KMS-11 (cell line): ENCODE measurements around the gene IGFLR1.

ENCODE experiments used
- H2AFZ ChIP-seq: fragments of 200-600 bp; sonication (generic); 2 replicates; pipeline ENCODE4 v1.6.1; 2016; ENCODE audit warnings: antibody characterized with exemption, mixed run types, low read depth
- H3K27ac ChIP-seq: fragments of 200-600 bp; sonication (generic); 2 replicates; pipeline ENCODE4 v1.6.1; 2016; ENCODE audit warnings: mild to moderate bottlenecking, mixed run types
- H3K27me3 ChIP-seq: fragments of 200-600 bp; sonication (generic); 2 replicates; pipeline ENCODE4 v1.6.1; 2017; ENCODE audit warnings: mild to moderate bottlenecking, low read depth, mixed run types, moderate library complexity; ENCODE audit not compliant: insufficient read depth
- H3K36me3 ChIP-seq: fragments of 200-600 bp; sonication (generic); 2 replicates; pipeline ENCODE4 v1.6.1; 2017; ENCODE audit warnings: mild to moderate bottlenecking, mixed run types; ENCODE audit not compliant: insufficient read depth
- H3K4me1 ChIP-seq: fragments of 200-600 bp; sonication (generic); 2 replicates; pipeline ENCODE4 v1.6.1; 2016; ENCODE audit warnings: mild to moderate bottlenecking, low read depth, mixed run types; ENCODE audit not compliant: poor library complexity, severe bottlenecking
- H3K4me2 ChIP-seq: fragments of 200-600 bp; sonication (generic); 2 replicates; pipeline ENCODE4 v1.7.0; 2016; ENCODE audit warnings: mild to moderate bottlenecking, mixed run types
- H3K4me3 ChIP-seq: fragments of 200-600 bp; sonication (generic); IDR thresholded peaks from 2 replicates; pipeline ENCODE4 v1.6.1; 2017; ENCODE audit warnings: low read depth, low read length, mixed read lengths; ENCODE audit not compliant: insufficient read depth
- H3K79me2 ChIP-seq: fragments of 200-600 bp; sonication (generic); 2 replicates; pipeline ENCODE4 v1.6.1; 2016; ENCODE audit warnings: low read depth, mixed run types; ENCODE audit not compliant: insufficient read depth
- H3K9ac ChIP-seq: fragments of 200-600 bp; sonication (generic); 2 replicates; pipeline ENCODE4 v1.6.1; 2016; ENCODE audit warnings: mild to moderate bottlenecking, mixed run types
- H4K20me1 ChIP-seq: fragments of 200-600 bp; sonication (generic); 2 replicates; pipeline ENCODE4 v1.6.1; 2016; ENCODE audit warnings: mild to moderate bottlenecking, mixed run types; ENCODE audit not compliant: insufficient read depth
- TF ChIP-seq, protein P1 (sequence below): fragments of 200-600 bp; sonication (generic); conservative IDR thresholded peaks from 2 replicates; pipeline ENCODE4 v1.6.1; 2017; ENCODE audit warnings: low read depth, mild to moderate bottlenecking, antibody characterized with exemption, low read length, moderate library complexity, mixed read lengths

The IGFLR1 gene

DNA sequence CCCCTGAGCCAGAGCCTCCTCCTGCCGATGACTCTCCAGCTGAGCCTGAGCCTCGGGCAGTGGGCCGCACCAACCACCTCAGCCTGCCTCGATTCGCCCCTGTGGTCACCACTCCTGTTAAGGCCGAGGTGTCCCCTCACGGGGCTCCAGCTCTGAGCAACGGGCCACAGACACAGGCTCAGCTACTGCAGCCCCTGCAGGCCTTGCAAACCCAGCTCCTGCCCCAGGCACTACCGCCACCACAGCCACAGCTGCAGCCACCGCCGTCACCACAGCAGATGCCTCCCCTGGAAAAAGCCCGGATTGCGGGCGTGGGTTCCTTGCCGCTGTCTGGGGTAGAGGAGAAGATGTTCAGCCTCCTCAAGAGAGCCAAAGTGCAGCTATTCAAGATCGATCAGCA, 20.9 kb downstream of the IGFLR1 start:
- Histone ChIP-seq H3K79me2 (peaks cover 23% of the 10 kb centered on the region), H3K4me1 (peaks cover 10% of the 10 kb centered on the region), H3K27ac (no peak overlapping the region), H3K4me2 (no peak overlapping the region), H3K4me3 (no peak overlapping the region), H3K36me3 (no peaks in the 10 kb centered on the region; the same call in 1 of the 2 replicates), H3K27me3 (no peaks in the 10 kb centered on the region), H2AFZ (no peak overlapping the region), H4K20me1 (no peaks in the 10 kb centered on the region), H3K9ac (no peak overlapping the region)
- TF ChIP-seq, protein P1, sequence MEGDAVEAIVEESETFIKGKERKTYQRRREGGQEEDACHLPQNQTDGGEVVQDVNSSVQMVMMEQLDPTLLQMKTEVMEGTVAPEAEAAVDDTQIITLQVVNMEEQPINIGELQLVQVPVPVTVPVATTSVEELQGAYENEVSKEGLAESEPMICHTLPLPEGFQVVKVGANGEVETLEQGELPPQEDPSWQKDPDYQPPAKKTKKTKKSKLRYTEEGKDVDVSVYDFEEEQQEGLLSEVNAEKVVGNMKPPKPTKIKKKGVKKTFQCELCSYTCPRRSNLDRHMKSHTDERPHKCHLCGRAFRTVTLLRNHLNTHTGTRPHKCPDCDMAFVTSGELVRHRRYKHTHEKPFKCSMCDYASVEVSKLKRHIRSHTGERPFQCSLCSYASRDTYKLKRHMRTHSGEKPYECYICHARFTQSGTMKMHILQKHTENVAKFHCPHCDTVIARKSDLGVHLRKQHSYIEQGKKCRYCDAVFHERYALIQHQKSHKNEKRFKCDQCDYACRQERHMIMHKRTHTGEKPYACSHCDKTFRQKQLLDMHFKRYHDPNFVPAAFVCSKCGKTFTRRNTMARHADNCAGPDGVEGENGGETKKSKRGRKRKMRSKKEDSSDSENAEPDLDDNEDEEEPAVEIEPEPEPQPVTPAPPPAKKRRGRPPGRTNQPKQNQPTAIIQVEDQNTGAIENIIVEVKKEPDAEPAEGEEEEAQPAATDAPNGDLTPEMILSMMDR, result no peak

- Histone ChIP-seq H3K27ac (no peak overlapping the region), H2AFZ (no peak overlapping the region), H3K4me2 (no peak overlapping the region), H3K27me3 (no peaks in the 10 kb centered on the region), H3K36me3 (no peaks in the 10 kb centered on the region; the same call in 1 of the 2 replicates), H4K20me1 (no peaks in the 10 kb centered on the region), H3K79me2 (peaks cover 21% of the 10 kb centered on the region), H3K4me1 (peaks cover 15% of the 10 kb centered on the region), H3K9ac (no peak overlapping the region), H3K4me3 (no peak overlapping the region)
- TF ChIP-seq, protein P1, result no peak
Measured at GRCh38 chr19:35720648-35721047, 21.6 kb downstream of the IGFLR1 start.

- Histone ChIP-seq H3K27me3 (no peaks in the 10 kb centered on the region), H3K4me2 (no peak overlapping the region), H3K4me1 (peaks cover 15% of the 10 kb centered on the region), H3K27ac (no peak overlapping the region), H3K4me3 (no peak overlapping the region), H3K9ac (no peak overlapping the region), H4K20me1 (no peaks in the 10 kb centered on the region), H2AFZ (no peak overlapping the region), H3K36me3 (no peaks in the 10 kb centered on the region; the same call in 1 of the 2 replicates), H3K79me2 (peaks cover 21% of the 10 kb centered on the region)
- TF ChIP-seq, protein P1, result no peak
Measured at GRCh38 chr19:35720163-35720524, 22.1 kb downstream of the IGFLR1 start.

DNA sequence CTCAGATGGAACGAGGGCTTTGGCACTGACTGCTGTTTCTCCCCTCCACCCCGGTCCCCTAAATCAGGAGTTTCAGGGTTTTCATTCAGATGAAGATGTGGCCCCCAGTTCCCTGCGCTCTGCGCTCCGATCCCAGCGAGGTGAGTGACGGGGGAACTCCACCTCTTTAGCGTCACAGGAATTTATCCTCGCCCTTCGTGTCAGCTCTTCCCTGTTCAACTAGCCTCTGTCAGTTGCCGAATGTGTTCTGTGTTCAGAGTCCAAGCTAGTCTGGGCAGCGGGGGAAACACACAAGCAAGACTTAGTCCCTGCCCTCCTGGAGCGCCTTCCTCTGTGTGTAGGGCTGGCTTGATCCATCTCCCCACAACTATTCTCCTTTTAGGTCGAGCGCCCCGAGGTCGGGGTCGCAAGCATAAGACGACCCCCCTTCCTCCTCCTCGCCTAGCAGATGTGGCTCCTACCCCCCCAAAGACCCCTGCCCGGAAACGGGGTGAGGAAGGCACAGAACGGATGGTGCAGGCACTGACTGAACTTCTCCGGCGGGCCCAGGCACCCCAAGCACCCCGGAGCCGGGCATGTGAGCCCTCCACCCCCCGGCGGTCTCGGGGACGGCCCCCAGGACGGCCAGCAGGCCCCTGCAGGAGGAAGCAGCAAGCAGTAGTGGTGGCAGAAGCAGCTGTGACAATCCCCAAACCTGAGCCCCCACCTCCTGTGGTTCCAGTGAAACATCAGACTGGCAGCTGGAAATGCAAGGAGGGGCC, 22.7 kb downstream of the IGFLR1 start:
- no peaks in the 10 kb centered on the region for H4K20me1 ChIP-seq

More for the DNA sequence above, 22.7 kb downstream of the IGFLR1 start:
- Histone ChIP-seq H3K27ac (no peak overlapping the region), H3K27me3 (no peaks in the 10 kb centered on the region; the same call in 1 of the 2 replicates), H3K4me1 (peaks cover 15% of the 10 kb centered on the region), H3K4me2 (peak overlapping the region; percentile 74), H3K4me3 (no peak overlapping the region), H3K79me2 (peaks cover 21% of the 10 kb centered on the region), H2AFZ (no peak overlapping the region), H3K9ac (peak overlapping the region; percentile 91; the same call in 1 of the 2 replicates), H3K36me3 (no peaks in the 10 kb centered on the region; the same call in 1 of the 2 replicates)
- TF ChIP-seq, protein P1, result no peak
